Activated CD4-positive, alpha-beta T cell treated with anti-CD3 and anti-CD28 coated beads for 48 hours (primary cell): ENCODE results near the gene TPCN2.

Experiments
- DNase-seq: peaks from one replicate; pipeline ENCODE4 v3.0.0-alpha.2; 2020

Gene TPCN2

GRCh38 chr11:69155302-69156234 lies 106.8 kb downstream of the TPCN2 start, which contains the start of gene SMIM38:
SMIM38 (plus strand) TSS chr11:69155935; CDS start chr11:69157847, 1,912 bp downstream.
- no peak for DNase-seq

GRCh38 chr11:69156235-69156639 lies 107.5 kb downstream of the TPCN2 start:
- DNase-seq, result no peak

- no peak for DNase-seq
These were observed 108.0 kb downstream of the TPCN2 start for GRCh38 chr11:69156673-69157155.

GRCh38 chr11:69157156-69157821 lies 108.6 kb downstream of the TPCN2 start:
- no peak for DNase-seq

GRCh38 chr11:69157822-69158231 lies 109.1 kb downstream of the TPCN2 start:
- DNase-seq, result no peak

- DNase-seq, result no peak
These were observed 109.8 kb downstream of the TPCN2 start for GRCh38 chr11:69158301-69159149.

- no peak for DNase-seq
These were observed 110.6 kb downstream of the TPCN2 start for GRCh38 chr11:69159150-69159852.

- no peak for DNase-seq
These were observed 111.8 kb downstream of the TPCN2 start for GRCh38 chr11:69160296-69161116.

- DNase-seq, result no peak
These were observed 112.3 kb downstream of the TPCN2 start for GRCh38 chr11:69161117-69161407.

- no peak for DNase-seq
These were observed 113.8 kb downstream of the TPCN2 start for GRCh38 chr11:69162505-69162904.

- no peak for DNase-seq
These were observed 115.1 kb downstream of the TPCN2 start for GRCh38 chr11:69163842-69164241.

- DNase-seq, result no peak
These were observed 116.1 kb downstream of the TPCN2 start for GRCh38 chr11:69164824-69165223.

- DNase-seq, result no peak
These were observed 117.0 kb downstream of the TPCN2 start for GRCh38 chr11:69165775-69166174.

- DNase-seq, result peak; percentile 70
These were observed 117.7 kb downstream of the TPCN2 start for GRCh38 chr11:69166218-69167115.

GRCh38 chr11:69167130-69167915 lies 118.6 kb downstream of the TPCN2 start:
- no peak for DNase-seq

GRCh38 chr11:69167916-69168691 lies 119.4 kb downstream of the TPCN2 start:
- no peak for DNase-seq

- no peak for DNase-seq
These were observed 120.7 kb downstream of the TPCN2 start for GRCh38 chr11:69169479-69169878.

GRCh38 chr11:69170704-69171103 lies 122.0 kb downstream of the TPCN2 start:
- no peak for DNase-seq
